Stimulated activated CD8-positive, alpha-beta memory T cell treated with anti-CD3 and anti-CD28 coated beads, Interleukin-15, amount 100 ng/mL, for 1 hour (primary cell): Measurements from ENCODE around the gene PTPRB.

Experiments used
- DNase-seq: peaks from one replicate; pipeline ENCODE4 v3.0.0-alpha.2; 2020; ENCODE audit warnings: low read depth

PTPRB gene

DNA sequence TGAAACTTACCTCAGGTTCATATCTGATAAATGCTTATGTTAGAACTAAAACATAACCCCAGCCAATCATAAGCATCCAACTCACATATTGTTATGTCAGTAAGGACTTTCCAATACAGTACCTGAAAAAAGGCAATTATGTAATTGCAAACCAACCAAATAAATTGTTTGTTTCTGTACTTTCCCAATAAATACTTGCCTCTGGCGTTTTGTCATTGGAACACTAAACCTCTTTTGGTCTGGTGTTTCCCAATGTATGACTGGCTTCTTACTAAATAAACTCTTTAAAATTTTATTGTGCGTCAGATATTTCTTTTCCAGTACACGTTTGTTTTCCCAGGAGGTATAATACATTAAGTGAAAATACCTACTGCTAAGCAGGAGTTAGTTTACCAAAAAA is 6.7 kb upstream of the PTPRB start:
- DNase-seq, result no peak

DNA sequence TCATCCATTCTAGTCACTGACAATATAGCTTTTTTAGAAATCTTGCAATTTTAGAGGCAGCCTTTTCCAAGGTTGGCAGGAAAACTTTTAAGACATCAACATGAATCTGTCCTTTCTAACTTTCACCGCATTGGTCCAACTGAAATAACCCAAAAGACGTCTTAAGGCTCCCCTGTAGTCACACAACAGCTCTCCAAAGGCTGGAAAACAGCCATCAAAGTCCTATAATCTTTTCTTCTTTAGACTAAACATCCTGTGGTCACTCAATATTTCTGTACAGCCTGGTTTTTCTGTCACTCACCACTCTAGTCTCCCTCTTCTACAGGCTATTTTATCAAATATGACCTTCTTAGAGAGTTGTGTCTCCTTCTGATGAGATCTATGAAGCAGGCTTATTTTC is 4.5 kb upstream of the PTPRB start:
- no peak for DNase-seq

DNA sequence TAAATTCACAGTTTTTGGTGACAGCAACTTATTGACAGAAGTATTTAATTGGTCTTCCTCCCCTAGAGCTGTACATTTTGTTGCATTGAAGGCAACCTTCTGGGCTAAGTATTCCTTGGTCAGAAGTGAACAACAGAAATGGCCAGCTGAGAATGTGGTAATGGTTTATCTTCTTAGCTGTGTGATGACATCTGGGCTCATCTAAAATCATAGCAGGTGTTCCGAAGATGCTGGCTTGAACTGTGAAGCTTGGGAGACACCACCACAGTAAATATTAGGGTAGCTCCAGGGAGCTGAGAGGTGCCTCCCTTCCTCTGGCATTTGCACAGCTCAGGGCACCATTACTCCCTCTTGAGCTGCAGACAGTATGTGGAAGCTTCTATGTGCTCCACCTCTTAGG is 3.7 kb upstream of the PTPRB start:
- DNase-seq, result no peak

DNA sequence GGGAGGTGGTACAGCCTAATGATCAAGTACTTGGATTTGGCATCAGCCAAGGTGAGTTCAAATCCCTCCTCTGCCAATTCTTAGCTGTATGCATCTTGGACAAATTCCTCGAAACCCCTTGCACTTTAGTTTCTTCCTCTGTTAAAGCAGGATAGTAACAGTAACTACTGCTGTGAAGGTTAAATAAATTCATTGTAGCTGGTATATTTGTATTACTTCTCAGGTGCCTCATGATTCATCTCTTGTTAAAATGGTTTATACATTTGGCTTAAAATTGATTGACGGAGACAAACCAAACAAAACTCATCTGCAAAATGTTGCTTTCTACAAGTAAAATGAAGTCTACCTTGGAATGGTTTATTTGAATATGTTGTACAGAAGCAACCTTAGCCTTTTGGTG is 2.3 kb upstream of the PTPRB start:
- DNase-seq, result no peak

DNA sequence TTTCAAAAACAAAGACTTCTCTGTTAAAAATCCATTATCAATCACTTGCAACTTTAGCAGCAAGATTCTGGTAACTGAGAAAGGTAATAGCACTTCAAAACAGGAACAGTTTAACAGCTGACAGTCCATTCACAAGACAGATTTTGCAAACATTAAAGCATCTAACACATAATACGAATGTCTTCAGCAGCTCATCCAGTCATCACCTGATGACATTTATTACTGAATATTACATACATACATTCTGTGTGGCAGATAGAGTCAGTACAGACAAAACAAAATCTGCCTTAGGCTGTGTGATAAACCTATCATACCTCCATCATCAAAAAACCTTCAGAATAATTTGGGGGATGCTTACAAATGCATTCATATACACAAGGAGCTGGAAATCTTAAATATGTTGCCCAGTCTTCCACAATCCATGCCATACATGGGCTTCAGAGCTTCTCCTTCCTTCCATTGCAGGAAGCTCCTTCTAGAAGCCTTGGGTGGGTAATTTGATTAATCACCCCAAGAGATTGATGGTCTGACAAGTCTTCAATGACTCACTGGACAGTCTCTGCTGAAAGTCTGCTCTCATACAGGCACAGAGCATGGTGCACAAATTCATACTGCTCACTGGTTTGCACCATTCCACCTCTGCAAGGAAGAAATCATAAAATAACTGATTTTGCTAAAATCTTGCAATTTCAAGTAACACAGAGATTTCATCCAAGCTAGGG is 1.6 kb upstream of the PTPRB start:
- DNase-seq, result no peak

DNA sequence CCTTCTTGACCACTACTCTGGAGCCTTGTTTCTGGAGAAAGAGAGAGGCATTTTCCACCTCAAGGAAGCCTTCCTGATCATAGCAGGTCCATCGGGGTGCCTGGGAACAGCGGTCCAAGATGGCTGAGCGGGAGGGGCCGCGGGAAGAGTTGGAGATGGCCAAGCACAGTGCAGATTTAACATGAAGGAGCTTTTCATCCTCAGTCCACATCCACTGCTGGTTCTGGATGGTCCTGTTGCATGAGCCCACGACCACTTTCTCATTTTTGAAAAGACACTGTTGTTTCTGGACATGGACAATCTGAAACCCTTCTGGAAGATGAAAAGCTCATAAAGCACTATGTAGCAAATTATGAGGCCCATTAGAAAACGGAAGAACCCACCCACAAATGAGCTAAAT is 1.5 kb downstream of the PTPRB start:
- no peak for DNase-seq

DNA sequence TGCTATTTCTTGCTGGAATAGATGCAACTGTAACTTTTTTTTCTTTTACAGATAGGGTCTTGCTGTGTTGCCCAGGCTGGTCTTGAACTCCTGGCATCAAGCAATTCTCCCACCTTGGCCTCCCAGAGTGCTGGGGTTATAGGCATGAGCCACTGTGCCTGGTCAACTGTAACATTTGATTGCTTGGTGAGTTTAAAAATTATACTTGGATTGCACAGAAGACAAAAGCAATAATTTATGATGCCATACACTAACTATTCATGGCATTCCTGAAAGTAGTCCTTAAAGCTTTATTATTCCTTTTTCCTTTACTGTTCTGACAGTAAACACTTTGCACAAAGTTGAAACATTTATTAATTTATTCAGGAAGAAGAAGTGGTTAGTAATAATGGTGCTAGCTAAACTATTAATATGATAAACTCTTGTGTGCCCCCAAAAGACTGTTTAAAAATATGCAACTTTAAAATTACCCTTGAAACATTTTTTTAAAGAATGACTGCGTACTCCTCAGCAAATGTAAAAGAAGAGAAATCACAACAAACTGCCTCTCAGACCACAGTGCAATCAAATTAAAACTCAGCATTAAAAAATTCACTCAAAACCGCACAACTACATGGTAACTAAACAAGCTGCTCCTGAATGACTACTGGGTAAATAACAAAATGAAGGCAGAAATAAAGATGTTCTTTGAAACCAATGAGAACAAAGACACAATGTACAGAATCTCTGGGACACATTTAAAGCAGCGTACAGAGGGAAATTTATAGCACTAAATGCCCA is 8.3 kb downstream of the PTPRB start:
- DNase-seq, result no peak

DNA sequence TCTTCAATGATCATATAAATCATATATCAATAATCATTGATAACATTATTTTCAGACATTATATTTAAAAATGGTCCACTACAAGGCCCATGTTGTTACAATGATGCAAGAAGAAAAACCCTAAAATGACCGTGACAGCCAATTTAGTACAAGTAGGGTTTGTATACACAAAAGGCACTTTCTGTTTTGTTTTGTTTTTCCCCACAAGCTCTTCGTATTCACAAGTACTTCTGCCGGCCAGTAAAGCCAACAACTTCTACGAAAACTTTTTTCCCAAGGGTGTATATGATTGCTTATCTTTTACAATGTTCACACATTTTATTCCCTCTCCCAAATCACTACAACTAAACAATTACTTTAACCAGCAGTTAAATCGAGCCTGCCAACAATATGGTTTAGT is 9.6 kb downstream of the PTPRB start:
- no peak for DNase-seq

DNA sequence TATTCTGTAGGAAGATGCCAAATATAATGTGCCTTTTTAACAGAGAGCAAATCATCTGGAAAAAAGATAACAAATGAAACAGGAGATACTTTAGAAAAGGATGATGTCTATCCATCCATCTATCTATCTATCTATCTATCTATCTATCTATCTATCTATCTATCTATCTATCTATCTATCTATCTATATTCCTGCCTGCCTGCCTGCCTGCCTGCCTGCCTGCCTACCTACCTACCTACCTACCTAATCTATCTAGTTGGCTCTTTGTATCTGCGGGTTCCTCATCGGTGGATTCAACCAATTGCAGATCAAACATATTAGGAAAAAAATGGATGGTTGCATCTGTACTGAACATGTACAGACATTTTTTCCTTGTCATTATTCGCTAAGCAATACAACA is 11.0 kb downstream of the PTPRB start:
- no peak for DNase-seq

DNA sequence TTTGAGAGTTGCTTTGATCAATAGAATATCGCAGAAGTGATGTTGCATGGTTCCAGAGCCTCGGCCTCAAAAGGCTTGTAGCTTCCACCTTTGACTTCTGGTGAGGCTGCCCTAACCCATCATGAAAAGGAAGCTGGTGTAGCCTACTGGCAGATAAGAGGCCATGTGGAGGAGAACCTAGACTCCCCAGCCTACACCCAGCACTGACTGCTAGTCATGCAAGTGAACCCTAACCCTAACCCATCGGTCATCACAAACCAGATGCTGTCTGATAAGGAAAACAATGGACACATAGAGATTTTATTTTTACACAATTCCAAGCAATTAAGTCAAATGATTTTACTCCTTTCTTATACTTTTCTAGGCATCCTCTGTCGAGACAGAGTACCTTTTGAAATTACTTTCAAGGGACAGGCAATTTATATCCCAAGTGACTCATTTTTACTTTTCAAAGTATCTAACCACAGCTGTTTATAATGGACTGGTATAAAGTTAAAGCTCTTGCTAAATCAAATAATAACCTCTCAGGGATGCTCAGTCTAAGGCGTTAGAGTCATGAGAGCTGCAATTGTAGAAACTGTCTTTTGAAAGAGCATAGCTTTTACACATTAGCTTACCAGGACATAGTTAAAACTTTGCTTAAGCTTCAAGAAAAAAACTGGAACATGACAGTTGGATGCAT is 17.6 kb downstream of the PTPRB start:
- no peak for DNase-seq

DNA sequence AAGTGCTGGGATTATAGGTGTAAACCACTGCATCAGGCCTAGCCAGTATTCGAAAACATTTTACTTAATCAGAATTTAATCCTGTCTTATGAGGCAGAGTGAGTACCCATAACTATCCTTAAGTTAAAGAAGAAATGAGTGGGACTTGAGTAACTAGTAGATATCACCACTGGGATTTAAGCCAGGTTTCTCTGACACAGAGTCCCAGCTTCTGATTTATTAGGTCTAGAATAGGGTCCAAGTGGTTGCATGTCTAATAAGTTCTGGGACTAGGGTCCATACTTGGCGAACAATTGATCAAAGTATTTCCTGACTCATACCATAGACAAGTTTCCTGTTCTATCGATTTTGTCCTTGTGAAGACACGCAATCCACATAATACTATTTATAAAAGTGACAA is 18.9 kb downstream of the PTPRB start:
- no peak for DNase-seq

DNA sequence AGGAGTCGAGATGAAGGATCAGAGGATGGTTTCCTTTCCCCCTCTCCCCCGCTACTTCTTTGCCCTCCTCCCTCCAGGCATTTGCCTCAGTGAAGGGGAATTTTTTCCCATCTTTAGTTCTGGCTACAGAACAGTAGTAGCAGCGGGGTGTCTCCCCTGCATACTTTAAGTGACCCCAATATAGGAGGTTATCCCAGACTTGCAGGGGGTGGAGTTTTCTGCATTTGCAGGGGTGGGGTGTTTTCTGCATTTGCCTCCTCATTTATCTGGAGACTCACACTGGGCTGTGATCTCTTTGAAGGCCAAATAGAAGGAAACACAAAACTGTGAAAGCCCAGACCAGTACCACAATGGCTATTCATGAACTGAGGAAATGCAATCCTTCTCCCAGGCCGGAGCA is 19.8 kb downstream of the PTPRB start:
- no peak for DNase-seq

DNA sequence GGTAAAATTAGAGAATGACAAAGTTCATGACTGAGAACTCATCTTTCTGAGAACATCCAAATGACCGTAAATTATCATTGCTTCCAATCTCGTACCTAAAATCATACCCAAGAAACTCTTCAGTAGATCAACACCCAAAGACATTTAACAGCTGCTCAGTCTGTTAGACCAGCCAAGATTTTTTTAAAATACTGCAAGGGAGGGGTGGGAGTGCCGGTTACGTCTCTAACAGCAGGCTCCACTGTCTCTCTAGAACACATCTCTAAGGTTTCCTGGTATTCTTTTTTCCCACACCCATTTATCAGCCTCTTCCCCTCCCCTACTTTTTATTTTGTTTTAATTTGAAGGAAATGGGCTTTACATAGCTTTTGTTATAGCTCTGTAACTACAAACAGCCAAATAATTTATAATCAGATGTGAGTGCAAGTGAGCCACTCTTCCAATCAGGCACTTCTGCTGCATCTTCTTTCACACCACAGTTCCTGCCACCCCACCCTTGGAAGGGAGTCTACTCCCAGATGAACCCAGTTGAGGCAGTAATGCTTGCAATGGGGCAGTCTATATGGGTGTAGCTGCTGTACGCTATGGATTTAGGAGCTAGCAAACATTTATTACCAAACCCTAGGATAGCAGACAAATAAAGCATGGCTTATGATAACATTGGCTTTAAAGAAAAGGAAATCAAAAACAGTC is 21.9 kb downstream of the PTPRB start:
- DNase-seq, result no peak

DNA sequence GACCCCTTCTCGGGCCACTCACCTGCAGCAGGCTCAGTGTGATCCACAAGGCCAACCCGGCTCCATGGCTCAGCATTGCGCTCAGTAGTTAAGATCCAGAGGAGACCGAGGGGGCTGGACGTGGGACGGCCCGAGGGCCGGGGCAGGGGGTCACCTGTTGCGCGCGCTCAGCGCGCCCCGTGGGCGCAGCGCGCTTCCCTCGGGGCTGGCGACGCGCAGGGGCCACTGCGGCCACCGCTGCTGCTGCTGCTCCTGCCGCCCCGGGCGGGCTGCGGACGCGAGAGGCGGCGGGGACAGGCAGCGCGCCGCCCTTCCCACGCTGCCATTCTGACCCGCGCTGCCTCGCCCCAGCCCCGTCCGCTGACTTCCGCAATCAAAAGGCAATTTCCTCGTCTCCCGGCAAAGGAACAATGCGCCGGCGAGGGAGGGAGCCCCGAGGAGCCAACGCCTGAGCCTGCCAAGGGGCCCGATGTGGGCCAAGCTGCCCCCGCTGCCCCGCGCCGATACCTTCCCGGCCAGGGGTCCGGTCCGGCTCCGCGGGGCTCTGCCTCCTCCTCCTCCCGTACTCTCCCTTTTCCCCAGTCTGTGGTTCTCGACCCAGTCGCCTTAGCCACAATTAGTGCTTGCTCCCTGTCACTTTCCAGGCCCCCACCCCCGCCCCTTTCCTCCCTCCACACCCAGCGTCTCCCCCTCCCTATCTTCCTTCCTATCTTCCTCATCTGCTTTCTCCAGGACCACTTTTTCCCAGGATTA is 27.3 kb downstream of the PTPRB start:
- no peak for DNase-seq

DNA sequence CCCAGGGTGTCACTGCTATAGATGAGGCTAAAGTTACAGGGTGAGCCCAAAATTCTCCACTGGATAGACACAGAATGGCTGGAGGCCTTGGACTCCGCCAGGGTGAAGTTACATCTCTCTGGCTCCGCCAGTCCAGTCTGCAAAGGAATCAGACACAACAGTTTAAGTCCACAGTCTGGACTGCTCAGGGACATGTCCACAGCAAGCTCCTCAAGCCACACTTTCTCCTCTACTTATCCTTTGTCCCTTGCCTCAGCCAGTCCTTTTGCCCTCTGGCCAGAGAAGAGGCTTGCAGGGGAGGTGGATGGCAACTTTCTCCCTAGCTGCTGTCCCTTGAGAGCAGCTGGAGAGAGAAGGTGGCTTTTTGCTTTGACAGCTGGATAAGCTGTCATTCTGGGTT is 28.0 kb downstream of the PTPRB start:
- no peak for DNase-seq

DNA sequence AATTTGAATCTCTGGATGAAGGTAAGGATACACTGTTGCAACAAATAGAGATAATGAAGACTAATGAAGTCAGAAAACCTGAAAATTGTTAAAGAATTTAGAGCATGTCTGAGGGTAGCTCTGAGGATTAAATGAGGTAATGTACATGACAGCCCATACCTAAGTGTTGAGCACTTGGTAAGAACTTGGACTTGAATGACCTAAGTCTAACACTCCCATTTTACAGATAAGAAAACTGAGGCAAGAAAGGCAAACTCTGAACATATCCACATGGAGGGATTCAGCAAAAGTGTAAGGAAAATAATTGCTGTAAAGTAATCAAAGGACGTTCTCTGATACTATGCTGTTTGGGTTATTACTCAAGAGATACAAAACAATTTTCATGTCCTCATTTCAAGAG is 29.0 kb downstream of the PTPRB start:
- DNase-seq, result no peak

DNA sequence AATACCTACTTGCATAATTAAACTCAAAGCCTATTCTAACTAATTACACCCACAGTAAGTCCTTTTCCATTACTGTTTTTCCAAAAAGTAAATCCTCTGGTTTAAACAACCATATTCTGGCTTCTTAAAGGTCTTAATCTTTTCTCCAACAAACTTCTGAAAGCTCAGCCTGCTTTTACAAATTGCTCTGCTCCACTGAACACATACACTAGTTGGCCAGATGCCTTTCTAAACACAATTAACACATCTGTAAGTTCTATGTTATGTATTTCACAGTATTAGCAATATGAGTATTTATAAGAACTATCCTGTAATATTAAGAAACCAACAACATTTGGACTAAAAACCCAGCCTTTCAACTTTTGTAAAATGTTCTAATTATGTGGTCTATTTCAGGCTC is 30.1 kb downstream of the PTPRB start:
- no peak for DNase-seq

DNA sequence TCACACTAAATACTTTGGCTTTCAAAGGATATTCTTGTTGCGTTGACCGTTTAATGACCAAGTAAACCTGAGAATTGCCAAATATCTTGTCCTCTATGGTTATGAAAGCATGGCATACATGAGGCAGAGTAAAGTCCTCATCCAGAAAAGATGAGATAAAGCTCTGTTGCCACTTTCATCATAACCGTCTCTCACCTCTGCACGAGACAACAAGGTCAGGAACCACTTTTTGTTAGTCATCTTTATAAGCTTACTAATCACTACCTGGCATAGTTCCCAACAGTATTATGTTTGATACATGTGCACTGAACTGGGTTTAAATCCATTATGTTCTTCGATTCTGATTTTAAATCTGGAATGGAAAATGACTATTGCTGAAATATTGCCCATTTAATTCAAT is 31.3 kb downstream of the PTPRB start:
- DNase-seq, result no peak

DNA sequence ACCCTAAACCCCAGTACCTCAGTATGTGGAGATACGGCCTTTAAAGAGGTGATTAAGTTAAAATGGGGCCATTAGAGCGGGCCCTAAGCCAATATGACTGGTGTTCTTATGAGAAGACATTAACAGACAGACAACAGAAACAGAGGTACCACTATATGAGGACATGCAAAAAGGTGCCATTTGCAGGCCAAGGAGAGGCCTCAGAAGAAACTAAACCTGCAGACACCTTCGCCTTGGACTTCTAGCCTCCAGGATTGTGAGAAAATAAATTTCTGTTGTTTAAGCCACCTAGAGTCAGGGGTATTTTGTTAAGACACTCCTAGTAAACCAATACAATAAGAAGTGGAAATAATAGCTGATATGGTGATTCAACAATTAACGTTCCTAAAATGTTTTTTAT is 32.6 kb downstream of the PTPRB start:
- DNase-seq, result no peak

DNA sequence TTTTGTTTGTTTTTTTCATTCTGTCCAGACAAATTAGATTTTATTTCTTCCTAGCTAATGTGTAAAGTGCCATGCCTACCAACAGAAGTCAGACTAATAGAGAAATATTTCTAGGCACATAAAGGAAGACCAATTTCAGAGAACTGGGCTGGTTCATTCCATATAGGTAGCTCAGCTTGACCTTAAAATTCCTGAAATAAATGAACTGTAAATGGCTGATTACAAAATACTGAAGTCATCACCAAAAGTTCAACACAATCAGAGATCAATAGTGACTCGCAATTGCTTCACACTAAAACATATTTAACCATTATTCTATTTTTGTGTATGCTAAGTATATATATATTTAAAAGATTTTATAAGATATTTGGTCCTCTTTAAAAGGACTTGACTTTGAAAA is 34.2 kb downstream of the PTPRB start:
- no peak for DNase-seq

DNA sequence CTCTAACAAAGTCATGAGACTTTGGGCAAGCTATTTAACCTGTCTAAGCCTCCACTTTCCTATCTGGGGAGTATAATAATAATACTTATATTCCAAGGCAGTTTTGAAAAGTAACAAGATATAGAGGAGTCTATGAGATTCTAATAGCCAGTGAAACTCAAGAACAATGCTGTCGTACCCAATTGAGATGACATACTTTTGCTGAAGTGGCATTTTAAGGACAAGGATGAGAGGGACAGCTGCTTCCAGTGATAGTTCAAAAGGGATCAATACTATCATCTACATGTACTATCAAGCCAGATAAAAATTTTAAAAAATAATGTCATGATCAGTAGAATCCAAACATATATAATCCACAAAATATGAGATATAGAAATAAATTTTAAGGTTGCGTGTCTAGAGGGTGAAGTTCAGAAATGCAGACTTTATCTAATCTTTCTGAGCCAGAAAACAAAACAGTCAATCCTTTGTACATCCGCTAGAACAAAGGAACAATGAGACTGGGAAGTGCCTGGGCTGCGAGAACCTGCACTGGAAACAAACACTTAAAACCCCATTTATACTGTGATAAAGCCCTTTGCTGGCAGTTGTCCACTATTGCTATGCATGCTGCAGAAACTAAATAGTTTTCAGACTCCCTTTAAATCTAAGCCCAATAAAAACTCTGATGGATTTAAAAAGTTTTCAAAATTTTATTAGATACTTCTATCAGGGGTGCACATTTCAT is 38.6 kb downstream of the PTPRB start:
- no peak for DNase-seq
